LHCN-M2 (cell line): ENCODE results near the gene ANKRD23. TPM values are rescaled to one million over a fixed set of nuclear protein-coding genes. Genes with fewer than 3 reads are reported as not detected.
A peak's percentile ranks its signal among the peaks of the same experiment; 100 is the strongest.

ENCODE experiments used
- DNase-seq: peaks from one replicate; pipeline ENCODE4 v3.0.0-alpha.2; 2012; ENCODE audit warnings: low read depth
- total RNA-seq: library from RNA; depleted of rRNA; stranded (reverse); fragments of >200 nt; gene quantifications from 2 replicates; pipeline ENCODE4 v1.2.3, GENCODE V29; 2014

ANKRD23 gene
- total RNA-seq, 1 experiment from 2014 or later = 2.6 TPM

GRCh38 chr2:96839293-96839874, 4.4 kb downstream of the ANKRD23 start:
- no peak for DNase-seq

DNA sequence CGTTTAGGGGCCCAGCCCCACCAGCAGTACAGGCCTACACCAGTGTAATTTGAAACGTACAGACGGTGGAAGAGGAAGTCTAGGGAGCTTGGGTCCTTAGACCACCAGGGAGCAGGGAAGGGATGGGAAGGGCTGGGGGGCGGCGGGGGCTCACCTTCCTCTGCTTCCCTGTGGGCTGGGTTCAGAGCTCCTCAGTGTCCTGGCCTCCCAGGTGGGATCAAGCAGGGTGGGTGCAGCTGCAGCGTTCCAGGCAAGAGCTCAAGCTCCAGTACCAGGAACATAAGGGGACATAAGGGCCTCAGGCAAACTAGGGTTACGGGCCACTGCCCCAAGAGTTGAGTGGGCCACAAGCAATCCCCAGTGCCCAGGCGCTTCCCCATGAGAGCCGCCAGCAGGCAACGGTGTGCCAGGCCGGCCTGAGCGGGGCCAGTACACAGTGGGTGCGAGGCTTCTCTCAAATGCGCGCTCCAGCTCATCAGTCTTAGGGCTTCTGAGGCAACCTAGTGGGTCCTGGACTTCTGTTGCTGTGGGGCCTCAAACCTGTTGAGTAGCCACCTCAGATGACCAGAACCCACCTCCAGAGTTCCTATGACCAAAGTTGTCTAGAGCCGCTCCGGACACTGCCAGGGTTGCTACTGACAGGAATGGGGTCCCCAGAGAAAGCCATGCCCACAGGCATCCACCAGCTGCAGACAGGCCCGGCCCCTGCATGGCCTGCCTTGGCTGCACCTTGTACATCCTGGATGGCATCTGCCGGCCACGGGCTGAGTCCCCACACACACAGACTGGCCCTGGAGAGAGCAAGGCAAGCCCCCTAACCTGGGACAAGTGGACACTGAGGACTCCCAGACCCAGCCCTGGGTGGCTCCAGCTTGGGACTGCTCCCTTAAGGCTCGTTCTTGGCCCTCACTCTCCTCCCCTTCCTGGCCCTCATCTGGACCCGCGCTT, 5.2 kb downstream of the ANKRD23 start:
- DNase-seq = no peak

DNA sequence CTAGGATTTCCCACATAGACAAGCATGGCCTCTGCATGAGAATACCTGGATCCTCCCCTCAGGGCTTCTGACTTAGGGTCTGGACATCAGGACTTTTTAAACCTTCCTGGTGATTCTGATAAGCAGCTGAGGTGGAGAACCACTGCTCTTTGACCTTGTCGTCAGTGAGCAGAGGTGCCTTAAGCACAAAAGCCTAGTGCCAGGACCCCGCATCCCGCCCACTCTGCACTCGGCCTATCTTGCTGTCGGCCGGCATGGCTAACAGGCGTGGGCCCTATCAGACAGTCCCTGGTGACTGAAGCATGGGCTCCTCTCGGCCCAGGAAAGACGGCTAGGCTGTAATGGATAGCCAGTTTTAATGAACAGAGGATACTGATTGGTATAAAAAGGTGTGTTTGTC, 6.2 kb downstream of the ANKRD23 start:
- DNase-seq = no peak

DNA sequence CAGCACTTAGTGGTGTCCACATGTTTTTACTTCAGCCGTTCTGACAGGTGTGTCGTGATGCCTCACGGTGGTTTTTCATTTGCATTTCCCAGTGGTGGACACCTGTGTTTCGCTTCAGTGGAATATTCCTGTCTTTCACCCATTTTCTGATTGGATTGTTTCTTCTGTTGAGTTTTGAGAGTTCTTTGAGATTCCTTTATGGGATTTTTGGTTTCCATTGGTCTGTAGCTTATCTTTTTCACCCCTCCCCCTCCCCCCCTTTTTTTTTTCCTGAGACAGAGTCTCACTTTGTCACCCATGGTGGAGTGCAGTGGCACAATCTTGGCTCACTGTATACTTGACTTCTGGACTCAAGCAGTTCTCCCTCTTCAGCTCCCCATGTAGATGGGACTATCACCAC, 8.0 kb downstream of the ANKRD23 start:
- no peak for DNase-seq

DNA sequence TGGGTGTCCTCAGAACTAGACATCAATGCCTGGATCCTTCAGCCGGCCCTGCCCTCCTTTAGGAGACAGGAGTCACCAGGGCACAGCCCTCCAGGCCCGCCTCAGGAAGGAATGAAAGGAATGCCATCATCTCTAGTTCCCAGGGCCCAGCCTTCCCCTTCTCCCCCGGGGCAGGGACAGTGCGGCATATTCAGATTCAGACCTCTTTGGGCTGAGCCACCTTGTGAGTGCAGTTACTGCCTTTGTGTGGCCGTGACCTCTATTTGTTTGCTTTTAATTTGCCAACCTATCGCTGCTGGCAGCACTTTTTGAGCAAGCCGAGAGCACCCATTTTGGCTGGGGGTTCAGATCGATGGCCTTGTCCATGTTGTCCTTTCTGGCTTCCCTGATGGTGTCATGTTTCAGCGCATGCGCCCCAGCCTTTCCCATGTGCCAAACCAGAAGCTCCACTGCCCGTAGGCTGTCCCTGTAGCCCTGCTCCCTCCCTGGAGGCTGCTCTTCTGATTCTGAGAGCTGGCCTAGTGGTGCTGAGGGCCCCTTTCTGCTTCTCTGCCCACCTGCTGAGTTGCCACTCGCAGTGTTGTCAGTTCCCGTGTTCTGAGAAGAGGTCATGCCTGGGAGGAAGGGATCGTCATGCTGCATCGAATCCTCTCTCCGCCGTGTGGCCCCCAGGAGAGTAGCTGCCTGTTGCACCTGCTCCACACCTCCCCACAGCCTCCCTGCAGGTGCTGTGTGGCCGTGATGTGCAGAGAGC, 10.9 kb downstream of the ANKRD23 start:
- peak; percentile 63 for DNase-seq

DNA sequence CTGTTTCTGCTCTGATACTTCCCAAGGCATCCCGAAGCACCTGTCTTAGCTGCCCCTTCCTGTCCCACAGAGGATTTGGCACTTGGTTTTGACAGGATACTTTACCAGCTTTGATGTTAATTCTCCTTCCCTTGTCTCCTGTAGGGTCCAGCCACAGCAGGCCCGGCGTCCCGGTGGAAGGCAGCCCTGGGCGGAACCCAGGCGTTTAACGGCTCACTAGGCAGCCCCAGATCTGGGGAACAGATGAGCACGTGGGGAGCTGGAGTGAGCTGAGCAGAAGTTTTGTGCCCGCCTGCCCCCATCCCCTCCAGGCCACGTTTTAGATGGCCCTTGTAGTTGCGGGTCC, 11.4 kb downstream of the ANKRD23 start:
- DNase-seq = no peak

DNA sequence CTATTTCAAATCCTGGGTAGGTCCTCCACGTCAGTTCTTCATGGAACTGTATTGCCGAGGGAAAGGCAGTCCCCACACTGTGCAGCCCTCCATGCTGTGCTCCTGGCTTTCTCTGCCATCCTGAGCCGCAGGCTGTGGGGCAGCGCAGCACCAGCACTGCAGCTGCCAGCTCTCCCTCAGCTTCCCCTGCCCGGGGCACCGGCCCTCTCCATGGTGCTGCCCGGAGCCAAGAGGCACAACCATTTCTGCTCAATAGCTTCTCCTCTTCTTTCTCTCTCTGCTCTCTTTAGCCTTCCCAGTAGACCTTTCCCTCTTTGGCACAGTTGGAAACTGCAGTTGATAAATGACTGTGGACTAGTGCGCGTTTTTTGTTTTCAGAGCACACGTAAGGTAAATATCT, 12.1 kb downstream of the ANKRD23 start:
- DNase-seq = peak; percentile 19

DNA sequence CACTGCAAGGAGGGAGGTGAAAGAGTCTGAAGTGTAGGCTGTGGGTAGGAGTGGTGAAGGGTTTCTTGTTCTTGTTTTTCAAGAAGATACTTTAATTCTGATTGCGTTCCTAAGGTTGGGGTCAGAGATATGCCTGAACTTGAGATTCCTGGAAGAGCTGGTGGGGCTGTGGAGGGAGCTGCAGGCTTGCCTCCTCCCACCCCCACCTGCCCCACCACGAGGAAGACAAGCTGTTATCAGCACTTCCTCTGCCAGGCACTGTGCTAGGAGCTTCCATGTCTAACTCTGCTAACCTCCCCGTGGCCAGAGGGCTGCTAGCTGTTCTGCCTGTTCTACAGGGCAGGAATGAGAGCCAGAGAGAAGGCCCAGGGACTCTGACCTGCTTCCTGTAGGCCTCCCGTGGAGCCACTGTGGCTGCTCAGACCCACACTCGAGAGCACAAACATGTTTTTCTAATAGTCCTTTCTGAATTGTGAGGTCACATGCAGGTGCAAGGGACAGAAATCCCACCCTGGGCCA, 13.7 kb downstream of the ANKRD23 start:
- DNase-seq = no peak

GRCh38 chr2:96828874-96829273, 14.9 kb downstream of the ANKRD23 start:
- no peak for DNase-seq

DNA sequence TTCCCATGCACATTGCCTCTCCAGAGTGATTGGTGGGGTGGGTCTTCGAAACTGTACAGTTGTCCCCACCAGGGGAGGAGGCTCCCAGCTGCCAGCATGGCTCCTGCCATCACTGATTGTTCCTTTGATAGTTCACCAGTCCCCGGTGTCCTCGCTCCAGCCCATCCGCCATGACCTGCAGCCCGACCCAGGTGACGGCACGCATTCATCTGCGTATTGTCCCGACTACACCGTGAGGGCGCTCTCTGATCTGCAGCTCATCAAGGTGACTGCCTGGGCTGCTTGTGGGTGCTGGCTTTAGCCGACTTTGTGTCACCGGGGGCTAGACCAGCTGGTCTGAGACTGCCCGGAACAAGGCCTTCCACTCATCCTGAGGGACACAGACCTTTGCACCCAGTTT, 15.4 kb downstream of the ANKRD23 start:
- no peak for DNase-seq

GRCh38 chr2:96826546-96827278, 17.1 kb downstream of the ANKRD23 start:
- DNase-seq = no peak

DNA sequence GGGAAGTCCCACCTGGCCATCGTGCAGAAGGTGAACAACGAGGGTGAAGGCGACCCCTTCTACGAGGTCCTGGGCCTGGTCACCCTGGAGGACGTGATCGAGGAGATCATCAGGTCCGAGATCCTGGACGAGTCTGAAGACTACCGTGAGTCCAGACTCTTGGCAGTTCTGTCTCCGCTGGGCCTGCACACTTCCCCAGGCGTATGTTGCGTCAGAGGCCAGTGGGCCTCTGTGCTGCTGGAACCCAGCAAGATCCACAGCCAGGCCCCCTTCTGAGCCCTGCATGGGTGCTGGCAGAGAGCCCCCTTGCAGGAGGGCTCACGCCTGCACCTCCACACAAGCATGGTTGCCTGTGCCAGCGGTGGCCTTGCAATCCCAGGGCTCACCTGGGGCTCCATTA, 18.8 kb downstream of the ANKRD23 start:
- DNase-seq = no peak

GRCh38 chr2:96824079-96824870, 19.5 kb downstream of the ANKRD23 start:
- no peak for DNase-seq

DNA sequence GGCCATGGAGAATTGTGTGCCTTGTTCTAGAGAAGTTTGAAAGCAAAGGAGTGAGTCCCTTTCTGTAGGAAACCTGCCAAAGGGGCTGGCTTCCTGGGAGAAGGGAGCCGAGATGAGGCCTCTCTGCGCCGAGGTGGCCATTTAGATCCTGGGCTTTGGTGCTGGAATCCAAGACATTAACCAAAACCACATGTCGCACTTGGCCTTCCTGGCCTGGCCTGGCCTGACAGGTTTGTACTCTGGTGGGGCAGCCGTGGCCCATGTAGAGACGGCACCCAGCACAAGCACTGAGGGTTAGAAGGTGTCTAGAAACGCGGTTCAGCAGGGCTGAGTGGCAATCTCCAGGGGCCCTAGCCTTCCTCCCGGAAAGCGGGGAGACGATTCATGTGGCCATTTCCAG, 20.6 kb downstream of the ANKRD23 start:
- no peak for DNase-seq

DNA sequence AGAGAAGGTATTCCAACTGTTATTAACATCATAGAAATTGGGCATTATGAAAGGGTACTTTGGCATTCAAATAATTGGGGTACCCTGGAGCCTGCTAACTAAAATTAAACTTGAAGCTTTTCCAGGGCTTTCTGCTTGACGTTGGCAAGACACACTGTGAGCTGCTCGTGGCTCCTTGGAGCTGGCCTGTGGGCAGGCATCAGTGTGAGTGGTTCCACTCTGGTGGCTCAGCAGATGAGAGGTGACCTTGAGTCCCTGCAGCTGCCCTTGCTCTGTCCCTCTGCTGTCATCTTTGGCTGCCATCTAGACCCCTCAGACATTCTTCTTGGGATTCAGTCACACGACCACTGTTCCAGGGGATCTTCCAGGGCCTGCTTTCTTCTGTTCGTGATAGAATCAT, 21.0 kb downstream of the ANKRD23 start:
- no peak for DNase-seq

GRCh38 chr2:96821113-96821675, 22.6 kb downstream of the ANKRD23 start:
- DNase-seq = no peak

- no peak for DNase-seq
Measured at GRCh38 chr2:96819876-96820511, 23.8 kb downstream of the ANKRD23 start.

- DNase-seq = no peak
Measured at GRCh38 chr2:96819128-96819875, 24.5 kb downstream of the ANKRD23 start.

DNA sequence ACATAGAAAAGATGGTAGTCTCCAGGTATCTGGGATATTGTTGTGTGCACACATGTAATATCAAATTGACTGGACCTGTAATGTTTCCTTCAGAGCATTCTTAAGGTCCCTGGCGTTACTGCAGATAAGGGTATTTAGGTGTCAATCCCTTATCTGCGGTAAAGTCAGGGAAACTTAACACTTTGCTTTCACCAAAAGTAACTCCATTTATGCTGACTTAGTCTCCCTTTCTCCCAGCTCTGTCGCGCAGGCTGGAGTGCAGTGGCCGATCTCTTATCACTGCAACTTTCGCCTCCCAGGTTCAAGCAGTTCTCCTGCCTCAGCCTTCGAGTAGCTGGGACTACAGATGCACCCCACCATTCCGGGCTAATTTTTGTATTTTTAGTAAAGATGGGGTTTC, 25.9 kb downstream of the ANKRD23 start:
- DNase-seq = no peak
